Embryonic facial prominence (tissue), 1 donor: ENCODE results near the gene ARHGEF28.

Source experiments
- DNase-seq: peaks from one replicate; pipeline ENCODE4 v3.0.0-alpha.2; 2016; ENCODE audit errors: extremely low spot score

ARHGEF28 gene

GRCh38 chr5:73815631-73816030 is 189.6 kb downstream of the ARHGEF28 start:
- DNase-seq = no peak

GRCh38 chr5:73816656-73817420 is 190.8 kb downstream of the ARHGEF28 start:
- DNase-seq = no peak

GRCh38 chr5:73818357-73818756 is 192.4 kb downstream of the ARHGEF28 start:
- no peak for DNase-seq

GRCh38 chr5:73820326-73820725 is 194.3 kb downstream of the ARHGEF28 start:
- no peak for DNase-seq

- DNase-seq = no peak
Observed at GRCh38 chr5:73821003-73821402, 195.0 kb downstream of the ARHGEF28 start.

GRCh38 chr5:73822278-73822988 is 196.4 kb downstream of the ARHGEF28 start:
- DNase-seq = no peak

- DNase-seq = no peak
Observed at GRCh38 chr5:73822989-73823339, 197.0 kb downstream of the ARHGEF28 start.

- no peak for DNase-seq
Observed at GRCh38 chr5:73823508-73823925, 197.5 kb downstream of the ARHGEF28 start.

- no peak for DNase-seq
Observed at GRCh38 chr5:73825199-73825598, 199.2 kb downstream of the ARHGEF28 start.

GRCh38 chr5:73825736-73826135 is 199.7 kb downstream of the ARHGEF28 start:
- DNase-seq = no peak

- no peak for DNase-seq
Observed at GRCh38 chr5:73826301-73827105, 200.5 kb downstream of the ARHGEF28 start.

- no peak for DNase-seq
Observed at GRCh38 chr5:73827106-73827450, 201.1 kb downstream of the ARHGEF28 start.

- DNase-seq = no peak
Observed at GRCh38 chr5:73828465-73828864, 202.5 kb downstream of the ARHGEF28 start.

- DNase-seq = no peak
Observed at GRCh38 chr5:73830646-73831045, 204.7 kb downstream of the ARHGEF28 start.

GRCh38 chr5:73831066-73831465 is 205.1 kb downstream of the ARHGEF28 start:
- DNase-seq = no peak

- no peak for DNase-seq
Observed at GRCh38 chr5:73834693-73835092, 208.7 kb downstream of the ARHGEF28 start.

GRCh38 chr5:73835726-73836125 is 209.7 kb downstream of the ARHGEF28 start:
- no peak for DNase-seq

GRCh38 chr5:73836607-73837006 is 210.6 kb downstream of the ARHGEF28 start:
- no peak for DNase-seq

GRCh38 chr5:73838901-73839300 is 212.9 kb downstream of the ARHGEF28 start:
- no peak for DNase-seq

- no peak for DNase-seq
Observed at GRCh38 chr5:73841641-73842040, 215.6 kb downstream of the ARHGEF28 start.

- peak; percentile 31 for DNase-seq
Observed at GRCh38 chr5:73844165-73844564, 218.2 kb downstream of the ARHGEF28 start.

GRCh38 chr5:73851471-73852181 is 225.6 kb downstream of the ARHGEF28 start:
- no peak for DNase-seq
